ENCODE data around the gene NUDT3.

DNA sequence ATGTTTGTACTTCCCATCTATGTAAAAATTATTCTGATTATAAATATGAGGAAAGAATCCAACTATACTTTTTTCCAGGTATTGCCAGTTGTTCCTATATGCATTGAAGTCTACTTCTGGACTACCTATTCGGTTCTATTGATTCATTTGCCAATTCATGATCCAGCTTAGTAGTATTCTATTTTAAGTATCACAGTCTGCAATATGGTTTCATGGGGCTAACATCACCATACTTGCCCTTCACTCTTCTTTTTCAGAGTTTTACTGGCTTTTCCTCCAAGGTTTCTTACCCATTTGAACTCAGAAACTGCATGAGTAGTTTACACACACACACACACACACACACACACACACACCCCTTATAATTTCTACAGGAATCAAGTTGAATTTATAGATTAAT lies 34.5 kb downstream of the NUDT3 start:
- TF ChIP-seq SUZ12 (IDR thresholded peaks at IDR 0.05) (no peak), L3MBTL2 (conservative IDR thresholded peaks at IDR 0.05) (no peak)

All from HEK293T (cell line).